Renal pelvis (tissue), 3 donors: ENCODE results near the gene CASZ1. TPM values are rescaled to one million over a fixed set of nuclear protein-coding genes. Genes with fewer than 3 reads are reported as not detected.

Experiments
- polyA plus RNA-seq, 3 donors: library from polyadenylated mRNA; unstranded; fragments of 120-200 nt; gene quantifications; one replicate each; pipeline ENCODE4 v1.2.1, GENCODE V29; 2013; ENCODE audit not compliant: insufficient read length in 3 of 3

CASZ1 gene
- polyA plus RNA-seq, 3 donors: 19.6 to 24.5 (median 23.9) TPM

Other genes starting within 250 kb of the CASZ1 start
- 100 to 1,000 TPM; 295 to 340 (median 320) TPM for gene TARDBP, start 216.0 kb upstream of the CASZ1 start, polyA plus RNA-seq